GM08714 (cell line): ENCODE data around the gene ENDOD1.
"Not testable (repeated sequence)": the region's sequence is repeated elsewhere in the genome, so short reads cannot be mapped to it uniquely, and the experiment has no call there.

Experiments used
- H3K4me3 ChIP-seq: fragments of 200-500 bp; sonication (Bioruptor generic); 2 replicates; pipeline ENCODE4 v1.5.1; 2014; ENCODE audit warnings: mild to moderate bottlenecking, low read length, inconsistent platforms
- ZNF274 ChIP-seq: IDR thresholded peaks from 2 replicates; pipeline ENCODE4 v1.6.1; 2012; ENCODE audit warnings: mild to moderate bottlenecking, low read depth, low read length

The ENDOD1 gene

DNA sequence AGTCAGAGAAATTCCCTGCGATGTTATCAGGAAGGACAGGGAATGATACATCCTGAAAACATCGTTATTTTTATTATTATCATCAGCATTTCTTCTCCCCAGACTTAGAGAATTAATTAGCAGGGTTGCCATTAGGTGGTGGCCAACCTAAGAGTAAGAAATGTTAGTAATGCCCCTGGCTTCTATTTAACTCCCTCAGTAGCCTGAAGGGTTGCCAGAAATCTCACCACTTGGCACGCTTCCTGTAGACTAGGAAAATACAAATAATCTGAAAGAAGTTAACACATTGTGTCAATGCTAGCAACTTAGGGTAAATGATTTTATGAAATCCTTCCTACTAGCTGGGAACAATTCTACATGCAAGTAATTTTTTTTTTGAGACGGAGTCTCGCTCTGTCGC lies 45.5 kb downstream of the ENDOD1 start:
- no peak overlapping the region for H3K4me3 ChIP-seq

GRCh38 chr11:95135880-95136279 lies 46.2 kb downstream of the ENDOD1 start:
- TF ChIP-seq ZNF274, result no peak
- no peak overlapping the region for H3K4me3 ChIP-seq

More for the DNA sequence above, 45.5 kb downstream of the ENDOD1 start:
- TF ChIP-seq ZNF274, result no peak

- not testable (repeated sequence) for H3K4me3 ChIP-seq
Measured at GRCh38 chr11:95136747-95137146, 47.1 kb downstream of the ENDOD1 start.

DNA sequence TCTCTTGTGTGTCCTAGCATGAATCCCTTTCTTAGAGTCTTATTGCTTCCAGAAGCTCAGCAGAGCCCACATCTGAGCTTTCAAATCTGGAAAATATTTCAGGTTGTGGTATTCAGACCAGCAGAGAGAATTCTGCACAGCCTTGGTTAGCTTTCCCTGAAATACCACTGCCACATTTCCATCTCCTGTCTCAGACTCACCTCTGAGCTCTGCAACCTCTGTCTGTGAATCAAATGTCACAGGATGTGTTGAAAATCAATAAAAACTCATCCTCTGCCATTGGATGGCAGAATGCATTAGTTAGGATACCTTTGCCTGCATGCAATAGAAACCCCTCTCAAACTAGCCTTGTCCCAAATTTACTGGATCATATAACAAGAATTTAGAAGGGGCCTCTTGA lies 47.7 kb downstream of the ENDOD1 start:
- H3K4me3 ChIP-seq, result no peak overlapping the region
- TF ChIP-seq ZNF274, result no peak

DNA sequence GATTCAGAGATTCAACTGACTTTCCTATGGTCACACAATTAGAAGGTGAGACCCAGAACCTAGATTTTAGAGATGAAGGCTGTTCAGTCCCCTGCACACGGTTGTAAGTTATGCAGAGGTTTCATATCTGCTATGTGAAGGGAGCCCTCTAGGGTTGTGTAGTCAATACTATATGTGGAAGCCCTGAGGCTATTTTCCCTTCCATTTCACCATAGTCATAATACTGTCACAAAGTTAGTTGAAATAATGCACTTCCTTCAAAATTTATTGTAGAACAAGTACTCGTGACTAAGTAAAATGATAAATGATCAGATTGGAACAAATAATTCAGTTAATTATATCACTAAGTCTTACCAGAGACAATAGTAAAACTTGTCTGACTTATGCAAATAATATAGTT lies 48.8 kb downstream of the ENDOD1 start:
- TF ChIP-seq ZNF274, result no peak
- H3K4me3 ChIP-seq, result no peak overlapping the region

DNA sequence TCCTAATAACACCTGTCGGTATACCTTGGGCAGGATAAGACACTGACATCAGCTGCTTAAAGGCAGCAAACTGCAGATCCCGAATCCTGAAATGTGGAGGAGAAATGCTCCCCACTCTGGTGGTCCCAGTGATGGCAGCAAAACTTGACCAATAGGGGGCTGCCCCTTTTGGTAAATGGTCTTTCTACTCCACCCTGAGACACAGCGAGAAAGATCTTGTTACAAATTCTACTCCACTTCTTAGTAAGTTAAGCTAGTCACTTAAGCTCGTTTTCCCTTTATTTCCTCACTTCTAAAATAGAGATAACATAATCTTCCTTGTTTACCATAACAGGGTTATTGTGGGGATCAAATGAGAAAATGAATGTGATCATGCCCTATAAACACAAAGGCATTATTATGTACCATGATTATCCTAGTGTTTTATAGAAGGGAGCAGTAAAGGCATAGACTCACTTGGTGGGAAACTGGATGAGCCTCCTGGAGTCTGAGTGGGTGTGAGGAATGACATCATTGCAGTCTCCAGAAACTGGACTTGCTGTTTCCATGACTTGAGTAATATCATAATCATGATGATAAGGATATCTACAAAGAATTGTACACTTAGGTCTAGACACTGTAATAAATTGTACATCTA lies 50.9 kb downstream of the ENDOD1 start:
- H3K4me3 ChIP-seq, result no peak overlapping the region
- no peak for TF ChIP-seq ZNF274

GRCh38 chr11:95142431-95142830 lies 52.8 kb downstream of the ENDOD1 start:
- TF ChIP-seq ZNF274, result no peak
- H3K4me3 ChIP-seq, result no peak overlapping the region

DNA sequence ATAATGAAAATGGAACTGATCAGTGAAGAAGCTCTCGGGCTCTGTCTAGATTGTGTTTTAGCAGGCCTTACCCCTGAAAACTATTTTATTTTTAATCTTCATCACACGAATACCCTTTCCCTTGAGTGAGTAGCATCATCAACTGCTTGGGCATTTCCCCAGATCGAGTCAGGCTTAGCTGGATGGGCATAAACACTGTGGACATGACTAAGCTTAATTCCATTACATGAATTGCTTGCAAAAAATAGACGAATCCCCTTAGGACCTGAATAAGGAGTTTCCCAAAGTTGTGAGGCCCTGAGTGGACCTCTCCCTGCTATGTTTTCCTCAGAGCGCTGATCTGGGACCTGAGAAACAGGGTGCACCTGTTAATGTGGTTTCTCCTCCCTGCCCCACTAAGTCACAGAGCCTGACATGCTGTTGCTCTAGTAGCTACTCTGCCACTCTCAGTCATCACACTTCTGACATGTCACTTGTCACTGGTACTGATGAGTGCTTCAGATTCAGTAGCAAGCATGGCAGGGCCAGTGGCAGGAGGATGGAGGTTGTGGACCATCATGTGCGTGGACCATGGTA lies 53.5 kb downstream of the ENDOD1 start:
- H3K4me3 ChIP-seq, result no peak overlapping the region
- no peak for TF ChIP-seq ZNF274

- no peak overlapping the region for H3K4me3 ChIP-seq
- TF ChIP-seq ZNF274, result no peak
Measured at GRCh38 chr11:95144313-95145235, 54.9 kb downstream of the ENDOD1 start.

DNA sequence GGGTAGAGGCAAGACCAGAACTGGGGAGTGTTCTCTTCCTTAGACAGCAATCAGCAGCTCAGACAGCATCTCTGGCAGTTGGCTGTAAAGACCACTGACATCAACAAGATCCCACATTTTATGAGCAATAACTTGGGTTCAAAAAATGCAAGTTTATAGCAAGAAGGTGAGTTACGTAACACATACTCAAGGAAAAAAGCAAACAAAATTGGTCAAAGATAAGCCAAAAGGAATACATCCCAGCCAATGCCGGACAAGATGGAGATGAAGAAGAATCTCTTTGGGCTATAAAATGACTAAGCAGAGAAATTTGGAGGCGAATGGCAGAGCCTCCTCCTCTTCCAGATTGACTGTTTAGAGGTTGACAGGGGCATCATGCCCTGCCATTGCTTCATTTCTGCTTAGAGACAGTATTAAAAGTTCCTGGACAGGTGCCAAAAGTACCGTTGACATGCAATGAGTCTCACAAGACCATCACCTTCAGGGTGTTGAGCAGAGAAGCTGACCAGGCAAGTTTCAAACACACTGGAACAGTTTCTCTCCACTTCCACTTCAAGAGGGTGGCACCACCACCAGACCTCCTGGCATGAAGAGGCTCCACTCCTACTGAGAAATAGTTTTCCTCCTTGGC lies 55.9 kb downstream of the ENDOD1 start:
- TF ChIP-seq ZNF274, result no peak
- no peak overlapping the region for H3K4me3 ChIP-seq

DNA sequence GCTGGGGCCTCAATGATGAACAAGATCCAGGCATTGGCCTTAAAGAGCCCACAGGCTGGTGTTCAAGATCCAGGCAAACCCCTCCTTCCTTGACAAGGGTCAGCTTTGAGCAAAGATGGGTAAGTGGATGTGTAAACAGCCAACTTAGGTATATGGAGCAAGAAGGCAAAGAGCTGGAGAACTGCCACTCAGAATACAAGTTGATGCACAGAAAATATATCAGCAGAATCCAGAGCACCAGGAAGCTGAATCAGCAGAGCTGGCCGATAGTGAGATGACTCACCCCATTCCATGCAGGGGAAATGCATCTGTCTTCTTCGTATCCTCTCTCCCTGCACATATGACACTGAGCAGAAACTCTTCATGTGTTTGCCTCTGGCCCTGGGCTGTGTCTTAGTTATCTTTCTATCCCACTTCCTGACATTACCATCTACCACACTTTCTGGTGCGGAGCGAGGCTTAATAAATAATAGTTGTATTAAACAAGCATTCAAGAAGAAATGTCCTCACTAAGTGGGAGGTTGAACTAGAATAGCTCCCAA lies 57.8 kb downstream of the ENDOD1 start:
- no peak overlapping the region for H3K4me3 ChIP-seq
- TF ChIP-seq ZNF274, result no peak

DNA sequence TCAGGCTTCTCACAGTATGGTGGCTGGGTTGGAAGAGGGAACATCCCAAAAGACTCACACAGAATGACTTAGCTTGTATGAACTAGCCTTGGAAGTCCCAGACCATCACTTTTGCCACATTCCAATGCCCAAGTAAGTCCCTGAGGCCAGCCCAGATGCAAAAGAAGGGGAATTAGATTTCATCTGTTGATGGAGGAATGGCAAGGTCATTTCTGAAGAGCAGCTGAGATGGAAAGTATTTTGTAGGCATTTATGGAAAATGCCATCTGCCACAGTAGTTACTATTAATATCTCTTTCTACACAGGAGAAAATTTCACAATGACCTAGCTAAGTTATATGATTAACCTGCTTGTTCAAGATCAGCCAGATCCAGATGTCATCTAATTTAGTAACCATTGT lies 58.8 kb downstream of the ENDOD1 start:
- H3K4me3 ChIP-seq, result no peak overlapping the region
- no peak for TF ChIP-seq ZNF274

- H3K4me3 ChIP-seq, result no peak overlapping the region
- TF ChIP-seq ZNF274, result no peak
Measured at GRCh38 chr11:95148938-95149337, 59.3 kb downstream of the ENDOD1 start.

DNA sequence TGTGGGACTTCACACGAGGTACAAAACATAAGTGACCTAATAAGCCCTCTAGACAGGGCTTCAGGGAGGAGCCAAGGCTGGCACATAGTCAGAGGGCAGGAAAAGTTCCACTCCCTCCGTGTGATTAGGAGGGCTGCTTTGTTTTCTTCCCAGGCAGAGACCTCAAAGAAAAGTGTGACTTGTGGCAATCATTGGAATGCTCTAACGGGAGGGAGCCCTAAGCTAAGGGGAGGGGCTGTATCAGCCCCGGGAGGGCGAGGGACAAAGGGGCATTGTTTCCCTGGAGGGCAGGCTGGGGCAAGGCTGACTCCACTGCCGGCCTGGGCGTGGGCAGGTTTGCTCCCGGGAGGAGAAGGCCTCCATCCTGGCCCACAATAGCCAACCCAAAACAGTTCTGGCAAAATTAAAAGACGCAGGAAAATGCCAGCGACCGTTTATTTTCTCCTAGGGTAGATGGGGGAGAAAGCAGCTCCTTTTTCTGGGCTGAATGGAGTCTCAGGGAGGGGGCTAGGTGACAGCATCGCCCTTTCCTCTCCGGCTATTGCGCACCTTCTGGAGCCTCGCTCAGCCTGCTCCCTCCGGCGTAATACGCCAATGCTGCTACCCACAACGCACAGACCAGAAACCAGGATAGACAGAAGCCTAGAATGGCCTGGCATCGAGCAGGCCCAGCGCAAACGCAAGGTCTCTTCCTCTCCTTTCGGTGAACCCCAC lies 60.2 kb downstream of the ENDOD1 start:
- peak overlapping the region; percentile 60; the same call in 1 of the 2 replicates for H3K4me3 ChIP-seq
- TF ChIP-seq ZNF274, result no peak
